ENCODE results near the gene CD55.

CD55 gene

DNA sequence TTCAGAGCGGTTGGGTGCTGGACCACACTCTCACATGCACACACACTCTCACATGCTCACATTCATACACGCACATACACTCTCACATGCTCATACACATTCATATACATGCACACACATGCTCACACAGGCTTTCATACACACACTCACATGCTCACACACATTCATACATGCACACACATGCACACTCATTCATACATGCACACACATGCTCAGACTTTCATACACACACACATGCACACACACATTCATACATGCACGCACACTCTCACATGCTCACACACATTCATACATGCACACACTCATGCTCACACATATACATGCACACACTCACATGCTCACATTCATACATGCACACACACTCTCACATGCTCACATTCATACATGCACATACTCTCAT, 6.0 kb upstream of the CD55 start:
- POLR2A ChIA-PET, result no interaction called here
- TF ChIP-seq CTBP1 (IDR thresholded peaks at IDR 0.05; ENCODE audit: borderline replicate concordance) (no peak), FOXM1 (IDR thresholded peaks at IDR 0.05; ENCODE audit: borderline replicate concordance) (no peak), SUZ12 (IDR thresholded peaks at IDR 0.05) (no peak), SP1 (IDR thresholded peaks at IDR 0.05) (no peak), BHLHE40 (IDR thresholded peaks at IDR 0.05; ENCODE audit: borderline replicate concordance) (no peak), L3MBTL2 (conservative IDR thresholded peaks at IDR 0.05) (no peak), ELF4 (IDR thresholded peaks at IDR 0.05) (no peak), NFRKB (IDR thresholded peaks at IDR 0.05) (no peak), ARNT (IDR thresholded peaks at IDR 0.05) (no peak)
- TF ChIP-seq, protein P1, sequence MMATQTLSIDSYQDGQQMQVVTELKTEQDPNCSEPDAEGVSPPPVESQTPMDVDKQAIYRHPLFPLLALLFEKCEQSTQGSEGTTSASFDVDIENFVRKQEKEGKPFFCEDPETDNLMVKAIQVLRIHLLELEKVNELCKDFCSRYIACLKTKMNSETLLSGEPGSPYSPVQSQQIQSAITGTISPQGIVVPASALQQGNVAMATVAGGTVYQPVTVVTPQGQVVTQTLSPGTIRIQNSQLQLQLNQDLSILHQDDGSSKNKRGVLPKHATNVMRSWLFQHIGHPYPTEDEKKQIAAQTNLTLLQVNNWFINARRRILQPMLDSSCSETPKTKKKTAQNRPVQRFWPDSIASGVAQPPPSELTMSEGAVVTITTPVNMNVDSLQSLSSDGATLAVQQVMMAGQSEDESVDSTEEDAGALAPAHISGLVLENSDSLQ (IDR thresholded peaks at IDR 0.05), result no peak

DNA sequence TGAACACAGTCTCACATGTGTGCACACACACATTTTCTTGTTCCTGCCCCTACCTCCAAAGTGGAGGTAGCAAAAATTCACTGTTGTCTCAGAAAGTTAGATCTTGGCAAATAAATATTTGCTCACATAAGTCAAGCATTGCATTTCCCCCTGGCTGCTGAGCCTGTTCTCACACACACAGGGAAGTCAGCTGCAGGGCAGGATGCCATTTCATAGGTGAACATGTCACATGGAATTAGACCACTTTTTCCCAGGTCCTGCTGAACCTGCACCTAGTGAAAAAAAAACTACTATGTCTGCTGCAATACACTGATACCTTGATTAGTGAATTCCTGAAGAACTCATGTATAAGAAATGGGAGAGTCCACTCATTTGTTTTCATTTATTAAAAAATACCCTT, 5.3 kb upstream of the CD55 start:
- POLR2A ChIA-PET, result no interaction called here
- DNase-seq (ENCODE audit: extremely low spot score), result no peak
- CTCF ChIA-PET, result no interaction called here
- no peak for TF ChIP-seq SP1 (IDR thresholded peaks at IDR 0.05)
- no peak for TF ChIP-seq FOXK2 (IDR thresholded peaks at IDR 0.05)
- no peak for TF ChIP-seq LEF1 (IDR thresholded peaks at IDR 0.05; ENCODE audit: borderline replicate concordance)
- TF ChIP-seq ARNT (IDR thresholded peaks at IDR 0.05), result no peak
- no peak for TF ChIP-seq BHLHE40 (IDR thresholded peaks at IDR 0.05; ENCODE audit: borderline replicate concordance)
- no peak for TF ChIP-seq HDGF (IDR thresholded peaks at IDR 0.05; ENCODE audit: borderline replicate concordance)
- no peak for TF ChIP-seq L3MBTL2 (conservative IDR thresholded peaks at IDR 0.05)
- no peak for TF ChIP-seq ZNF384 (IDR thresholded peaks at IDR 0.05)
- TF ChIP-seq, protein P1 (IDR thresholded peaks at IDR 0.05), result no peak
- TF ChIP-seq ELF4 (IDR thresholded peaks at IDR 0.05), result no peak
- TF ChIP-seq CTBP1 (IDR thresholded peaks at IDR 0.05; ENCODE audit: borderline replicate concordance), result no peak
- TF ChIP-seq NFRKB (IDR thresholded peaks at IDR 0.05), result no peak
- no peak for TF ChIP-seq FOXA1 (IDR thresholded peaks at IDR 0.05)
- no peak for TF ChIP-seq SUZ12 (IDR thresholded peaks at IDR 0.05)
- no peak for TF ChIP-seq TARDBP (IDR thresholded peaks at IDR 0.05)
- no peak for TF ChIP-seq FOXM1 (IDR thresholded peaks at IDR 0.05; ENCODE audit: borderline replicate concordance)

More for the DNA sequence above, 6.0 kb upstream of the CD55 start:
- CTCF ChIA-PET, result no interaction called here
- DNase-seq (ENCODE audit: extremely low spot score), result no peak

DNA sequence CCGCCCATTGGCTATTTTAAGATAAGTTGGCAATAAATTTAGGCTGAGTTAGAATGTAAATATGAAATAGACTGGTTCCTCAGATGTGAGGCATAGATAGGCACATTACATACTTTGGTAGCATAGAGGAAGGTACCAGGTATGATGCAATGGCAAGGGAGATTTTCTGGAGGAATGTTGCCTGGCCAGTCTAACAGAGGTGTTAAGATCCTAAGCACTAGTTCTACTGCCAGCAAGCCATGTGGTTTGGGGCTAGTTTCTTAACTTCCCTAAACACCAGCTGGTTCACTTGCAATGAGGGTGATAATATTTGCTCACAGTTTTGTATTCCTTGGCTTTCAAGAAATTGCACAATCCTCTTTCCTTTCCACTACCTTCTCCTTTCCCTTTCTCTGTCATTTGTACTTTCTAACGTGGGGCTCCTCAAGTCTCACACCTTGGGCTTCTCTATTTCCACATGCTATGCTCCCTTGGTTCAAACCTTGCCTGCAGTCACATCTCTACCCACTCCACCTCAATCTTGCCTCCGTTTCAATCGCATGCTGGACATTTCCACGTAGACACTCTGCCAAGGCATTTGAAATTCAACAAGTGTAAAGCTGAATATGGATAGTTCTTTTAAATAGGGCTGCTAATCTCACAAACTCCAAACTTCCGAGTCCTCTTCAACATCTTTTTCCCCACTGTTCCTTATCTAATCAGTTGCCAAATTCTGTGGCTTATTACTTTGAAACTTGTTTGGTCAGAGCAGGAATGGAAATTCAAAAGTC, 4.7 kb upstream of the CD55 start:
- no peak for DNase-seq (ENCODE audit: extremely low spot score)
- POLR2A ChIA-PET, result no interaction called here
- CTCF ChIA-PET, result no interaction called here
- TF ChIP-seq LEF1 (IDR thresholded peaks at IDR 0.05; ENCODE audit: borderline replicate concordance) (no peak), ZNF384 (IDR thresholded peaks at IDR 0.05) (no peak), FOXK2 (IDR thresholded peaks at IDR 0.05) (no peak), L3MBTL2 (conservative IDR thresholded peaks at IDR 0.05) (no peak), NFRKB (IDR thresholded peaks at IDR 0.05) (no peak), FOXM1 (IDR thresholded peaks at IDR 0.05; ENCODE audit: borderline replicate concordance) (no peak), CTBP1 (IDR thresholded peaks at IDR 0.05; ENCODE audit: borderline replicate concordance) (no peak), SUZ12 (IDR thresholded peaks at IDR 0.05) (no peak), FOXA1 (IDR thresholded peaks at IDR 0.05) (no peak), BHLHE40 (IDR thresholded peaks at IDR 0.05; ENCODE audit: borderline replicate concordance) (no peak), ARNT (IDR thresholded peaks at IDR 0.05) (no peak), ELF4 (IDR thresholded peaks at IDR 0.05) (no peak), HDGF (IDR thresholded peaks at IDR 0.05; ENCODE audit: borderline replicate concordance) (no peak), SP1 (IDR thresholded peaks at IDR 0.05) (no peak), TARDBP (IDR thresholded peaks at IDR 0.05) (no peak)
- TF ChIP-seq, protein P1 (IDR thresholded peaks at IDR 0.05), result no peak

DNA sequence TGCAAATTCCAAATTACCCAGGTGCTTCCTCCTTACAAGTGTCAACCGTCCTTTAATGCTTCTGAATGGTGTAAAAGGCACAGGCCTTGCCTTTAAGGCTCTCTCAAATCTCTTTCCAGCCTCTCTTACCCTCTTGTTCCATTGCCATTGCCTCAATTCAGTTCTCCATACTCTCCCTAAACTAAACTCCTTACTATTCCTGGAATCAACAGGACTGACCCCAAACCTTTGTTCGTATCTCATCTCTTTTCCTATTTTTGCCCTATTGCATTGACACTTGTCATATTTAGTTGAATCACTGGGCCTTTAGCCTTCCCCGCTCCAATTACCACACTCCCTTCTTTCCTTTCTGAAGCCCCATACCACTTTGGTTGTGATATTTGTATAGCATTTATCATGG, 3.9 kb upstream of the CD55 start:
- no peak for TF ChIP-seq LEF1 (IDR thresholded peaks at IDR 0.05; ENCODE audit: borderline replicate concordance)
- TF ChIP-seq NFRKB (IDR thresholded peaks at IDR 0.05), result no peak
- no peak for TF ChIP-seq CTBP1 (IDR thresholded peaks at IDR 0.05; ENCODE audit: borderline replicate concordance)
- TF ChIP-seq SUZ12 (IDR thresholded peaks at IDR 0.05), result no peak
- TF ChIP-seq ELF4 (IDR thresholded peaks at IDR 0.05), result no peak
- no peak for TF ChIP-seq L3MBTL2 (conservative IDR thresholded peaks at IDR 0.05)
- TF ChIP-seq FOXA1 (IDR thresholded peaks at IDR 0.05), result no peak
- no peak for TF ChIP-seq ARNT (IDR thresholded peaks at IDR 0.05)
- no peak for TF ChIP-seq TARDBP (IDR thresholded peaks at IDR 0.05)
- TF ChIP-seq, protein P1 (IDR thresholded peaks at IDR 0.05), result no peak
- TF ChIP-seq HDGF (IDR thresholded peaks at IDR 0.05; ENCODE audit: borderline replicate concordance), result no peak
- CTCF ChIA-PET, result no interaction called here
- POLR2A ChIA-PET, result no interaction called here

DNA sequence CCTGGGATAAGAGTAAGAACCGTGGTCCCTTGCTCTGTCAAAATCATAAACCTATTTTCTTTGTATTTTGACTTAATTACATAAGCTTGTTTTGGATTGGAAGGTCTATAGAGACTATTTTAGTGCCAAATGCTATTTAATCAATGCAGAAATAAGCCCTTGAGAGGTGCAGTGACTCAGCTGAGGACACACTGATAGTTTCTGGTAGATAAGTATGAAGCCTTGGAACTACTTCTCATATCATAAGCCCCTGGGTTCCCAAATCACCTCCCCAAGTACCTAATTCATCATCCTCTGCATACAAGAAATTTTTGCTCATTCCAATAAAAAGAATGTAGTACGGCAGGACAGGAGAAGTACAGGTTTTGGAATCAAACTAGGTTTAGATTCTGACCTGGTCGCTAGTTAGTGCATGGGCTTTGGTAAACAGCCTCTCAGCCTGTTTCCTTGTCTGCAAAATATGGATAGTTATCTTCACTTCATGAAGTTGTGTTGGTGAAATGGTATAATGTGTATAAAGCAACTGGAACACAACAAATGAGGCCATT, 3.3 kb upstream of the CD55 start:
- ChIA-PET POLR2A (no interaction called here), CTCF (no interaction called here)
- TF ChIP-seq FOXA1 (IDR thresholded peaks at IDR 0.05), result no peak
- DNase-seq (ENCODE audit: extremely low spot score), result no peak

More for the DNA sequence above, 3.9 kb upstream of the CD55 start:
- no peak for DNase-seq (ENCODE audit: extremely low spot score)
